KMS-11 (cell line): ENCODE data around the gene RBMS3.
"Not testable (repeated sequence)": the region's sequence is repeated elsewhere in the genome, so short reads cannot be mapped to it uniquely, and the experiment has no call there.

Experiments
- H2AFZ ChIP-seq: fragments of 200-600 bp; sonication (generic); 2 replicates; pipeline ENCODE4 v1.6.1; 2016; ENCODE audit warnings: antibody characterized with exemption, mixed run types, low read depth
- H3K27ac ChIP-seq: fragments of 200-600 bp; sonication (generic); 2 replicates; pipeline ENCODE4 v1.6.1; 2016; ENCODE audit warnings: mild to moderate bottlenecking, mixed run types
- H3K27me3 ChIP-seq: fragments of 200-600 bp; sonication (generic); 2 replicates; pipeline ENCODE4 v1.6.1; 2017; ENCODE audit warnings: mild to moderate bottlenecking, low read depth, mixed run types, moderate library complexity; ENCODE audit not compliant: insufficient read depth
- H3K36me3 ChIP-seq: fragments of 200-600 bp; sonication (generic); 2 replicates; pipeline ENCODE4 v1.6.1; 2017; ENCODE audit warnings: mild to moderate bottlenecking, mixed run types; ENCODE audit not compliant: insufficient read depth
- H3K4me1 ChIP-seq: fragments of 200-600 bp; sonication (generic); 2 replicates; pipeline ENCODE4 v1.6.1; 2016; ENCODE audit warnings: mild to moderate bottlenecking, low read depth, mixed run types; ENCODE audit not compliant: poor library complexity, severe bottlenecking
- H3K4me2 ChIP-seq: fragments of 200-600 bp; sonication (generic); 2 replicates; pipeline ENCODE4 v1.7.0; 2016; ENCODE audit warnings: mild to moderate bottlenecking, mixed run types
- H3K4me3 ChIP-seq: fragments of 200-600 bp; sonication (generic); IDR thresholded peaks from 2 replicates; pipeline ENCODE4 v1.6.1; 2017; ENCODE audit warnings: low read depth, low read length, mixed read lengths; ENCODE audit not compliant: insufficient read depth
- H3K79me2 ChIP-seq: fragments of 200-600 bp; sonication (generic); 2 replicates; pipeline ENCODE4 v1.6.1; 2016; ENCODE audit warnings: low read depth, mixed run types; ENCODE audit not compliant: insufficient read depth
- H3K9ac ChIP-seq: fragments of 200-600 bp; sonication (generic); 2 replicates; pipeline ENCODE4 v1.6.1; 2016; ENCODE audit warnings: mild to moderate bottlenecking, mixed run types
- H4K20me1 ChIP-seq: fragments of 200-600 bp; sonication (generic); 2 replicates; pipeline ENCODE4 v1.6.1; 2016; ENCODE audit warnings: mild to moderate bottlenecking, mixed run types; ENCODE audit not compliant: insufficient read depth
- TF ChIP-seq, protein P1 (sequence below): fragments of 200-600 bp; sonication (generic); conservative IDR thresholded peaks from 2 replicates; pipeline ENCODE4 v1.6.1; 2017; ENCODE audit warnings: low read depth, mild to moderate bottlenecking, antibody characterized with exemption, low read length, moderate library complexity, mixed read lengths

The RBMS3 gene

DNA sequence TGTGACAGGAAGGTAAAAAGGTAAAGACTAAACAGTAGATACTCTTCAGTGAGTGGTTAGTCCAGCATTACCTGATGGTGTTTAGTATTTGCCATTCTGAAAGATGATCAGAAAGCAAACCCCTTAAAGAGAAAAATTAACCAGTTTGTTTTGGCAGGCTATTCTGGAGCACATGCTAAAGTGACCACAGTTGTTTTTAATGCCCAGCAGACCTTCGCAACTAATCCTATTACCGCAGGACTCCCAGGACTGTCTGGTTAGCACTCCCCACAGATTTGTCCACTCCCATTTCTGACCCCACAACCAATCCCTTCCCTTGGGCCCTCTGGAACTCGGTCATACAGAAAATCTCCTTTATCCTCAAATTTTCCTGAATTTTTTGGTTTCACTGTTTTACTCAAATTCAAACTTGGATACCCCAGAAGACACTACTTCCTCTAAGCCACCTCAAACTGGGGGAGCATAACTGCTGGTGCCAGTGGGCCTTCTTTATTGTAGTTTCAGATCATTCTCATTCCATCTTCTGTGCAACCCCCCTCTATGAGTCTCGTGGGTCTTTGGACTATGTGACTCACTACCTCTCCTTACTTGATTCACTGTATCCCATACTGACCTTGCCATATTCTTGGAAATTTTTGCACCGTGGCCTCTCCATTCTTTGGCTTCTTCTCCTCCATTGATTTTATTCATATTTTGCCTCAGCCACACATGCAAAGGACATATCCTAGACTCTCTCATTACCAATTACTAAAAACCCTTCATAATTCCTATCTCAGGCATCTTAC is 104.4 kb downstream of the RBMS3 start:
- no peak overlapping the region for H2AFZ ChIP-seq
- no peaks in the 10 kb centered on the region for H3K4me1 ChIP-seq
- H3K4me3 ChIP-seq, result no peak overlapping the region
- H3K27ac ChIP-seq, result no peak overlapping the region
- no peaks in the 10 kb centered on the region for H3K27me3 ChIP-seq
- no peaks in the 10 kb centered on the region for H4K20me1 ChIP-seq
- no peaks in the 10 kb centered on the region for H3K79me2 ChIP-seq
- no peak overlapping the region for H3K4me2 ChIP-seq
- no peaks in the 10 kb centered on the region for H3K36me3 ChIP-seq
- TF ChIP-seq, protein P1, sequence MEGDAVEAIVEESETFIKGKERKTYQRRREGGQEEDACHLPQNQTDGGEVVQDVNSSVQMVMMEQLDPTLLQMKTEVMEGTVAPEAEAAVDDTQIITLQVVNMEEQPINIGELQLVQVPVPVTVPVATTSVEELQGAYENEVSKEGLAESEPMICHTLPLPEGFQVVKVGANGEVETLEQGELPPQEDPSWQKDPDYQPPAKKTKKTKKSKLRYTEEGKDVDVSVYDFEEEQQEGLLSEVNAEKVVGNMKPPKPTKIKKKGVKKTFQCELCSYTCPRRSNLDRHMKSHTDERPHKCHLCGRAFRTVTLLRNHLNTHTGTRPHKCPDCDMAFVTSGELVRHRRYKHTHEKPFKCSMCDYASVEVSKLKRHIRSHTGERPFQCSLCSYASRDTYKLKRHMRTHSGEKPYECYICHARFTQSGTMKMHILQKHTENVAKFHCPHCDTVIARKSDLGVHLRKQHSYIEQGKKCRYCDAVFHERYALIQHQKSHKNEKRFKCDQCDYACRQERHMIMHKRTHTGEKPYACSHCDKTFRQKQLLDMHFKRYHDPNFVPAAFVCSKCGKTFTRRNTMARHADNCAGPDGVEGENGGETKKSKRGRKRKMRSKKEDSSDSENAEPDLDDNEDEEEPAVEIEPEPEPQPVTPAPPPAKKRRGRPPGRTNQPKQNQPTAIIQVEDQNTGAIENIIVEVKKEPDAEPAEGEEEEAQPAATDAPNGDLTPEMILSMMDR, result no peak
- H3K9ac ChIP-seq, result no peak overlapping the region

DNA sequence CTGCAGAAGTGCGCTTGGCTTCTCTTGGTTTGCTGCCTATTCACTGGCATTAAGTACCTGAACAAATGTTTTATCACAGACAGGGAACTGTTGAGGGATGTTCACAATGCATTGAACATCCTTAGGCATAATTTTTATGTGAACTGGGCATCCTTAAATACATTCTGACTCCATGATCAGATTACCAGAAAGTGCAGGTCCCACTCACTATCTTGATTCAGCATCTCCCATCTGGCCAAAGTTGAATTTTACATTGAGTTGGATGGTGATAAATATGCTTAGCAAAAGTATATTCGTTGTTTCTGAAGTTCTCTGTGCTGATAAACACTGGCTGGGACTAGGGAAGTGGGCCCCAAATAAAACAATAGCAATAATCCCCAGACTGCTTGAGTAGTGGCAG is 108.5 kb downstream of the RBMS3 start:
- Histone ChIP-seq H3K4me1 (no peaks in the 10 kb centered on the region), H3K4me2 (no peak overlapping the region), H3K27ac (no peak overlapping the region), H3K4me3 (no peak overlapping the region), H3K9ac (no peak overlapping the region), H3K79me2 (no peaks in the 10 kb centered on the region), H3K36me3 (no peaks in the 10 kb centered on the region), H2AFZ (no peak overlapping the region), H4K20me1 (no peaks in the 10 kb centered on the region), H3K27me3 (no peaks in the 10 kb centered on the region)
- TF ChIP-seq, protein P1, result no peak

DNA sequence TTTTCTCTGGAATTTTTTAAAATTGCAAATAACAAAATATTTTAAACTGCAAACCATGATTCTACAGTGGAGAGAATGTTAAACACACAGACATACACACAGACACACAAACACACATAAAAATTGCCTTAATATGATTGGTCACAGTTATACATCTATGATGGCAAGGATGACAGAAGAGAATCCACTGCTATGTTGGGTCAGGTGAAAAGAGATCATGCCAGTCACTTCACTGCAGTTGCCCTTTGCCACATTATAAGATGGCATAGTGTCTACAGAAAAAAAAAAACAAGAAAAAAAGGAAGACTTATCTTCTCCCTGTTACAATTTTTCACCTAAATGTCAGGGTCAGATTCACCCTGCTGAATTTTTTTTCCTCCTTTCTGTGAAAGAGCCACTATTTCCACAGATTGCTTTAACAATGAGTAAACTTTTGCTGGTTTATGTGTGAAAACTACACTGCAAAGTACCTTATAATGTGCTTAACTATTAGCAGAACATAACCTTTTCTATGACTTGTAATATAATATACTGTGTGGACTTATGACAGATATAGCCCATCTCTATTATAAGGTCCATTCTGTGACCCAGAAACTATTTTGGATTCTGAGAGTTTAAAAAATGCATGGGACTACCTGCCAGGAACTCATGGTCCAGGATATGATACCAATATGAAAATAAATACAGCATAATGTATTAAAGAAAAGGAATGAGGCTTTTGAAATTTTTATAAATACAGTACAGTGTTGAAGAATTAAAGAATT is 111.9 kb downstream of the RBMS3 start:
- H3K27ac ChIP-seq, result no peak overlapping the region
- H4K20me1 ChIP-seq, result no peaks in the 10 kb centered on the region

DNA sequence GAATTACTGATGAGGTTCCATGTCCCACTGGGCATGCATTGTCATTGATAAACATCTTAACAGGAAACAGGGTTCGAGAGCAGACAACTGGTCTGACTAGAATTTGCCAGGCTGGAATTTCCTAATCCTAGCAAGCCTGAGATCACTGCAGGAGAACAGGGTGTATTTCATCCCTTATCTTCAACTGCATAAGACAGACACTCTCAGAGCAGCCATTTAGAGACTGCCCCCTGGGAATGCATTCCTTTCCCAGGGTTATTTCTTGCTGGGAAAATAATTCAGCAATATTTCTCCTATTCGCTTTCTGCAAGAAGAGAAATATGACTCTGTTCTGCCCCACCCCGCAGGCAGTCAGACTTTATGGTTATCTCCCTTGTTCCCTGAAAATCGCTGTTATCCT is 113.1 kb downstream of the RBMS3 start:
- H3K36me3 ChIP-seq, H3K27ac ChIP-seq, H3K4me2 ChIP-seq, H2AFZ ChIP-seq, H4K20me1 ChIP-seq, H3K27me3 ChIP-seq, H3K4me1 ChIP-seq, H3K79me2 ChIP-seq, H3K4me3 ChIP-seq, H3K9ac ChIP-seq: not testable (repeated sequence)

More for the DNA sequence above, 111.9 kb downstream of the RBMS3 start:
- Histone ChIP-seq H3K4me1 (no peaks in the 10 kb centered on the region), H3K27me3 (no peaks in the 10 kb centered on the region), H3K9ac (no peak overlapping the region), H3K4me2 (no peak overlapping the region), H3K79me2 (no peaks in the 10 kb centered on the region), H3K4me3 (no peak overlapping the region), H2AFZ (no peak overlapping the region), H3K36me3 (no peaks in the 10 kb centered on the region)
- TF ChIP-seq, protein P1, result no peak

DNA sequence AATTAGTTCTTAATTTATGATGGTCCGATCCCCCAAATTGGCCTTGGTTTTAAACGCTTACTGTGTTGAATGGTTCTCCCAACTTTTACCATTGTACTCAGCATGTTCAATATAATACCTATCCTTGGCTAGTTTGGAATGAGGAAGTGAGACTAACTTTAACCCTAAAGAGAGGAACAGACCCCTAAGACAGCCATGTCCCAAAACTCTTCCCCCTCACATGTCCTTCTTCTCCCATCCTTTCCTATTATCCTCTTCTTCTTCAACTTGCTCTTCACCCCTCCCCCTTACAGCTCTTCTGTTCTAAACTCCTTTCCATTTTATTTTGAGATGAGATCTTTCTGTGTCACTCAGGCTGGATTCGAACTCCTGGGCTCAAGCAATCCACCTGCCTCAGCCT is 116.5 kb downstream of the RBMS3 start:
- Histone ChIP-seq H3K36me3 (no peaks in the 10 kb centered on the region), H3K4me2 (no peak overlapping the region), H3K4me1 (no peaks in the 10 kb centered on the region), H4K20me1 (no peaks in the 10 kb centered on the region), H3K4me3 (no peak overlapping the region), H3K27ac (no peak overlapping the region), H3K9ac (no peak overlapping the region), H3K27me3 (no peaks in the 10 kb centered on the region), H2AFZ (no peak overlapping the region), H3K79me2 (no peaks in the 10 kb centered on the region)
- TF ChIP-seq, protein P1, result no peak
